HL-60 (cell line): Measurements from ENCODE around the gene SMG6.

ENCODE experiments used
- DNase-seq, 2 experiments: peaks; one replicate each; pipeline ENCODE4 v3.0.0-alpha.2; 2010 to 2020; ENCODE audit warnings: low read depth in 1 of 2, low spot score in 1 of 2
- H3K27ac ChIP-seq: fragments of 250-450 bp; sonication (Bioruptor Pico); replicated peaks from 2 replicates; pipeline ENCODE4 v1.5.1; 2020; ENCODE audit warnings: mild to moderate bottlenecking, moderate library complexity
- H3K27me3 ChIP-seq: fragments of 250-450 bp; sonication (Bioruptor Pico); 2 replicates; pipeline ENCODE4 v1.5.1; 2021; ENCODE audit warnings: mild to moderate bottlenecking, moderate library complexity; ENCODE audit not compliant: insufficient read depth, poor library complexity, severe bottlenecking
- H3K4me3 ChIP-seq: replicated peaks from 2 replicates; pipeline ENCODE4 v1.5.1; 2011; ENCODE audit warnings: mild to moderate bottlenecking, control low read depth, low read length; ENCODE audit not compliant: insufficient read depth
- GABPA ChIP-seq: IDR thresholded peaks from 2 replicates; pipeline ENCODE4 v1.6.1; 2012; ENCODE audit warnings: low read depth
- POLR2AphosphoS5 ChIP-seq: IDR thresholded peaks from 2 replicates; pipeline ENCODE4 v1.6.1; 2012; ENCODE audit warnings: low read depth
- SPI1 ChIP-seq: IDR thresholded peaks from 2 replicates; pipeline ENCODE4 v1.6.1; 2012; ENCODE audit warnings: low read depth, mild to moderate bottlenecking, borderline replicate concordance
- TF ChIP-seq, protein P1 (sequence below): IDR thresholded peaks from 2 replicates; pipeline ENCODE4 v1.6.1; 2012; ENCODE audit warnings: low read depth; ENCODE audit not compliant: insufficient replicate concordance
- TF ChIP-seq, protein P2 (sequence below): IDR thresholded peaks from one replicate; pipeline ENCODE4 v1.5.1; 2011; ENCODE audit warnings: low read length, control low read depth, inconsistent platforms; ENCODE audit not compliant: insufficient read depth

SMG6 gene

DNA sequence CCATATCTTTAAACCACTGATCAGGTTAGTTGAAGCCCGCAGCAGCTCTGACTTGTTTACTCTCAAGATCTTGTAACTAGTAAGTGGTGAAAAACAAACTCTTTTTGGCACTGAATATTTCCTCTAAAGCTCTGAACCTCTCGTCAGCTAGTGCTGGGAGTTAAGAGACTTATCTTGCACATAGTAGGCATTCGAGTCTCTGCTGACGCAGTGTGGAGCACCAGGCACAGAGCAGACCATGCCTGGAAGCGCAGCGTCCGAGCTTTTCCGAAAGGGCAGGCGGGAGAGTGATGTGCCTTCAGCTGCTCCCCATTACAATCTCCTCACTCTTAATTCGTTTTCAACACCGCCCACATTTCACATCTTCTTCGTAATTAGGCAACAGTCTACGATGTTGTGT is 63.0 kb downstream of the SMG6 start:
- no peaks in the 10 kb centered on the region for H3K27me3 ChIP-seq
- no peak overlapping the region for H3K27ac ChIP-seq
- TF ChIP-seq POLR2AphosphoS5 (no peak), GABPA (no peak), SPI1 (no peak)
- TF ChIP-seq, protein P1, sequence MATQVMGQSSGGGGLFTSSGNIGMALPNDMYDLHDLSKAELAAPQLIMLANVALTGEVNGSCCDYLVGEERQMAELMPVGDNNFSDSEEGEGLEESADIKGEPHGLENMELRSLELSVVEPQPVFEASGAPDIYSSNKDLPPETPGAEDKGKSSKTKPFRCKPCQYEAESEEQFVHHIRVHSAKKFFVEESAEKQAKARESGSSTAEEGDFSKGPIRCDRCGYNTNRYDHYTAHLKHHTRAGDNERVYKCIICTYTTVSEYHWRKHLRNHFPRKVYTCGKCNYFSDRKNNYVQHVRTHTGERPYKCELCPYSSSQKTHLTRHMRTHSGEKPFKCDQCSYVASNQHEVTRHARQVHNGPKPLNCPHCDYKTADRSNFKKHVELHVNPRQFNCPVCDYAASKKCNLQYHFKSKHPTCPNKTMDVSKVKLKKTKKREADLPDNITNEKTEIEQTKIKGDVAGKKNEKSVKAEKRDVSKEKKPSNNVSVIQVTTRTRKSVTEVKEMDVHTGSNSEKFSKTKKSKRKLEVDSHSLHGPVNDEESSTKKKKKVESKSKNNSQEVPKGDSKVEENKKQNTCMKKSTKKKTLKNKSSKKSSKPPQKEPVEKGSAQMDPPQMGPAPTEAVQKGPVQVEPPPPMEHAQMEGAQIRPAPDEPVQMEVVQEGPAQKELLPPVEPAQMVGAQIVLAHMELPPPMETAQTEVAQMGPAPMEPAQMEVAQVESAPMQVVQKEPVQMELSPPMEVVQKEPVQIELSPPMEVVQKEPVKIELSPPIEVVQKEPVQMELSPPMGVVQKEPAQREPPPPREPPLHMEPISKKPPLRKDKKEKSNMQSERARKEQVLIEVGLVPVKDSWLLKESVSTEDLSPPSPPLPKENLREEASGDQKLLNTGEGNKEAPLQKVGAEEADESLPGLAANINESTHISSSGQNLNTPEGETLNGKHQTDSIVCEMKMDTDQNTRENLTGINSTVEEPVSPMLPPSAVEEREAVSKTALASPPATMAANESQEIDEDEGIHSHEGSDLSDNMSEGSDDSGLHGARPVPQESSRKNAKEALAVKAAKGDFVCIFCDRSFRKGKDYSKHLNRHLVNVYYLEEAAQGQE = no peak
- TF ChIP-seq, protein P2, sequence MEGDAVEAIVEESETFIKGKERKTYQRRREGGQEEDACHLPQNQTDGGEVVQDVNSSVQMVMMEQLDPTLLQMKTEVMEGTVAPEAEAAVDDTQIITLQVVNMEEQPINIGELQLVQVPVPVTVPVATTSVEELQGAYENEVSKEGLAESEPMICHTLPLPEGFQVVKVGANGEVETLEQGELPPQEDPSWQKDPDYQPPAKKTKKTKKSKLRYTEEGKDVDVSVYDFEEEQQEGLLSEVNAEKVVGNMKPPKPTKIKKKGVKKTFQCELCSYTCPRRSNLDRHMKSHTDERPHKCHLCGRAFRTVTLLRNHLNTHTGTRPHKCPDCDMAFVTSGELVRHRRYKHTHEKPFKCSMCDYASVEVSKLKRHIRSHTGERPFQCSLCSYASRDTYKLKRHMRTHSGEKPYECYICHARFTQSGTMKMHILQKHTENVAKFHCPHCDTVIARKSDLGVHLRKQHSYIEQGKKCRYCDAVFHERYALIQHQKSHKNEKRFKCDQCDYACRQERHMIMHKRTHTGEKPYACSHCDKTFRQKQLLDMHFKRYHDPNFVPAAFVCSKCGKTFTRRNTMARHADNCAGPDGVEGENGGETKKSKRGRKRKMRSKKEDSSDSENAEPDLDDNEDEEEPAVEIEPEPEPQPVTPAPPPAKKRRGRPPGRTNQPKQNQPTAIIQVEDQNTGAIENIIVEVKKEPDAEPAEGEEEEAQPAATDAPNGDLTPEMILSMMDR = no peak
- no peak overlapping the region for H3K4me3 ChIP-seq
- DNase-seq = no peak

DNA sequence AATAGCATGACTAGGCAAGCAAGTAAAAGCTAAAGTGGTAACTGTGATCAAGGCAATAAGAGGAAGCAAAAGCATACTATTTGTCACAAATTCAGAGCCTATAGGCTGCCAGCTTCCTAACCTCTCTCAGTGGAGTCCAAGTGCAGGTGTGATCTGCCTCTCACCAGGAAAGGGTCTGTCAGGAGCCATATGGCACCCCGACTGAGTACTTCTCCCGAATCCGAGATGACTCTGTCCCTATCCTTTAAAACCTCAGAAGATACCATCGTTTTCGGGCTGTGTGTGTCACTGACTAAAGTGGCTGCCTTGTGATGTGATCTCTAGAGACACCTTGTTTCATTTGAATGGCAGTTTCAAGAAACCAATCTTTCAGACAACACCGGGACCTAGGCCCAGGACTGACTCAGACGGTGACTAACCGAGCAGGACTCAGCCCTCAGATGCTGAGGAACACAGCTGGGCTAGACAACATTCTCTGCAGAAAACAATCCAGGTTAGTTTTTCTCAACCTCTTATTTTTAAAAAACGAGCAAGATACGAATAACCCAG is 63.6 kb downstream of the SMG6 start:
- H3K27me3 ChIP-seq = no peaks in the 10 kb centered on the region
- TF ChIP-seq POLR2AphosphoS5 (no peak), SPI1 (no peak), GABPA (no peak)
- TF ChIP-seq, protein P2 = no peak
- TF ChIP-seq, protein P1 = no peak
- H3K4me3 ChIP-seq = no peak overlapping the region
- no peak overlapping the region for H3K27ac ChIP-seq
- no peak for DNase-seq

DNA sequence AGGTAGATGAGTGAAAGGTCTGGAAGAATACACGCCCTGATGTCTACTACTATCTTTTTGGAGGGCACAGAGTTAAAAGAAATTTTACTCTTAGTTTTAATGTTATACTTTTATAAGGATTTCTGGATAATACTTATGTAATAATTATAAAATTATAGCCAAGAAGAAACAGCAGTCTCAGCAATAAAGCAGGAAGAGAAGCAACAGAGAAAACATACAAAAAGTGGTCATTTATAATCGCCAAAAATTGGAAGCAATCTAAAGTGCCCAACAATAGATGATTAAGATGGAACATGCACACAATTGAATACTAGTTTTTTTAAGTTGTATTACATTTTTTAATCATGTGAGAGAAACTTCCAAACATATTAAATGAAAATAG is 64.4 kb downstream of the SMG6 start:
- TF ChIP-seq SPI1 = no peak
- TF ChIP-seq POLR2AphosphoS5 = no peak
- TF ChIP-seq, protein P2 = no peak
- TF ChIP-seq GABPA = no peak
- TF ChIP-seq, protein P1 = no peak
- no peaks in the 10 kb centered on the region for H3K27me3 ChIP-seq
- H3K27ac ChIP-seq = no peak overlapping the region
- DNase-seq = no peak
- no peak overlapping the region for H3K4me3 ChIP-seq
